Activated T-cell treated with anti-CD3 and anti-CD28 coated beads, Interleukin-2, amount 50 U/mL, for 48 hours (primary cell): ENCODE results near the gene MFF.
"Not testable (repeated sequence)": the region's sequence is repeated elsewhere in the genome, so short reads cannot be mapped to it uniquely, and the experiment has no call there.

Source experiments
- DNase-seq, 2 experiments: peaks; one replicate each; pipeline ENCODE4 v3.0.0-alpha.2; 2020

The MFF gene

DNA sequence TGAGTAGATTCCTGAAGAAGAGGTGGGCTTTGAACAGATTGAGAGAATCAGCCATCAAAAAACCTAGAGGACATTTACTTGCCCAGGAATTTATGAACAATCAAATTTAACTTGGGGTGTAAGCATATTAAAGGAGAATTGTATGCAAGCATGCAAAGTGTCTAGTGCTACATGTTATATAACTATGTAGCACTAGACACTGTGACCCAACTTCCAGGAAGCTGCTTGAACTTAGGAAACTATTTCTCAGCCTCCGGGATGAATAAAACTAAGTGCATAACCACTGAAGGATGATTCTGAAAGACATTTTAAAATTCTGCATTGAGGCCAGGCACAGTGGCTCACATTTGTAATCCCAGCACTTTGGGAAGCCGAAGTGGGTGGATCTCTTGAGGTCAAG, 12.4 kb downstream of the MFF start:
- no peak for DNase-seq

- no peak for DNase-seq
These were observed 14.1 kb downstream of the MFF start for GRCh38 chr2:227339098-227339599.

GRCh38 chr2:227340106-227340505, 15.1 kb downstream of the MFF start:
- DNase-seq: no peak

- DNase-seq: no peak
These were observed 16.5 kb downstream of the MFF start for GRCh38 chr2:227341553-227341952.

DNA sequence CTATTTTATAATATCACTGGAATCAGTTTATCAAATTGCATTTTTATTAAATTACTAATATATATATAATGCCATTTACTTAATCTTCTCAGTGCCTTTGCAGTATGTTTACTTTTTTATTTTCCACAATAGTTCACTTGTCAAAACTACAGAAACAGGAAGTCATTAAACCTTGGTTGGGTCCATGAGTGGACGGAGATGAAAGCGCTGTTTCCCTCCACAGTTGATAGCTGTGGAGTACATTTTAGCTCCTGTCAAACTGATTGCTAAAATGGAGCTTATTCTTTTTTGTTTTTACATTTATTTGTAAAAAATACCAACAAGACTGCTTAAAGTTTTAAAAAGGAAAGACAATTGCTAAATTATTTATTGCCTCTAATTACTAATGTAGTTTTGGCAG, 19.2 kb downstream of the MFF start:
- DNase-seq: no peak

DNA sequence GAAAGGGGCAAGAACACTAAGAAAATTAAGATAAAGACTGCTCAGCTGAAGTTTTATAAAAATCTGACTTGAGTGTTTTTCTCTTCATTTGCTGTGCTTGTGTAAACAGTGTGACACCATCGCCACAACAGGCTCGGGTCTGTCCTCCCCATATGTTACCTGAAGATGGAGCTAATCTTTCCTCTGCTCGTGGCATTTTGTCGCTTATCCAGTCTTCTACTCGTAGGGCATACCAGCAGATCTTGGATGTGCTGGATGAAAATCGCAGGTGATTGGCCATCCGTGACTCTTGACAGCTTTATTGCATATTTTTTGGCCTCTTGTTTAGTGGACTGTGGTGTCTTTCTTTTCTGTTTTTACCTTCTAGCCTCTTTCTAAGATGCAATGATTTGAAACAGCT, 22.1 kb downstream of the MFF start:
- no peak for DNase-seq

- no peak for DNase-seq
These were observed 23.3 kb downstream of the MFF start for GRCh38 chr2:227348324-227348723.

GRCh38 chr2:227349989-227350612, 25.1 kb downstream of the MFF start:
- DNase-seq: no peak

DNA sequence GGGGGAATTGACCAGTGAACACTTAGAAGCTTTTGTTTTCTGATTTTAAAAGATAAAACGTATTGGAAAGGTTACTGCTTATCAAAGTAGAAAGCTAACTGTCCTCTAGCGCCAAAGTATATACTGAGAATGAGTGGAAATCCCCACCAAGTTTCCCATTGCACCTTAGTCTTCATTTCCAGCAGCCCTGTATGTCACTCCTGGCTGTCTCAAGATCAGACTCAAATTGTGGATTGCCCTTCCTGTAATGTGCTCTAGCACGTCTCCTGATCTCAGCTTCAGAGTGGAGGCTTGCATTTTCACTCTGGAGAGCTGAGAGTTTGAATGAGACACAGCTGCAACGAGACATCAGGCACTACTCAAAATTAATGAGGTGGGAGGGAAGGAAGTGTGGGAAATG, 26.6 kb downstream of the MFF start:
- DNase-seq: no peak

DNA sequence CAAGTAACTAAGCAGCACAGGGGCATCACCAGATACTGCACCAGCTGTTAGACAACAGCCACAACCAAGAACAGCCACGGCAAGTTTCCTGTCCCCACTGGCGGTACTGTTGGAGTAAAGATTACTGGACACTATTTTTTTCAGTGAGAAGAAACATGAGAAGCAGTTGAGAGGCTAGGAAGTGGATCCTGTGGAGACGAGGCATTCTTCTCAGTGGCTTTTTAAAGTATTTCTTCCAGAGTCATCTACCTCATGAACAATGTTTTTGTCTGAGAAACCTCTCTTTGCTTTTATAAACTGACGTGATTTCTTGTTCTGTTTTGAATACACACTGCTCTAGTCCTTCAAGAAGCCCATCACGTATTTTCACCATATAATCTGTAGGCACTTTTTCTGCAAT, 35.3 kb downstream of the MFF start:
- no peak for DNase-seq

GRCh38 chr2:227363756-227364155, 38.7 kb downstream of the MFF start:
- DNase-seq: no peak

GRCh38 chr2:227364585-227365263, 39.7 kb downstream of the MFF start:
- not testable (repeated sequence) for DNase-seq

- no peak for DNase-seq
These were observed 40.8 kb downstream of the MFF start for GRCh38 chr2:227365833-227366232.

DNA sequence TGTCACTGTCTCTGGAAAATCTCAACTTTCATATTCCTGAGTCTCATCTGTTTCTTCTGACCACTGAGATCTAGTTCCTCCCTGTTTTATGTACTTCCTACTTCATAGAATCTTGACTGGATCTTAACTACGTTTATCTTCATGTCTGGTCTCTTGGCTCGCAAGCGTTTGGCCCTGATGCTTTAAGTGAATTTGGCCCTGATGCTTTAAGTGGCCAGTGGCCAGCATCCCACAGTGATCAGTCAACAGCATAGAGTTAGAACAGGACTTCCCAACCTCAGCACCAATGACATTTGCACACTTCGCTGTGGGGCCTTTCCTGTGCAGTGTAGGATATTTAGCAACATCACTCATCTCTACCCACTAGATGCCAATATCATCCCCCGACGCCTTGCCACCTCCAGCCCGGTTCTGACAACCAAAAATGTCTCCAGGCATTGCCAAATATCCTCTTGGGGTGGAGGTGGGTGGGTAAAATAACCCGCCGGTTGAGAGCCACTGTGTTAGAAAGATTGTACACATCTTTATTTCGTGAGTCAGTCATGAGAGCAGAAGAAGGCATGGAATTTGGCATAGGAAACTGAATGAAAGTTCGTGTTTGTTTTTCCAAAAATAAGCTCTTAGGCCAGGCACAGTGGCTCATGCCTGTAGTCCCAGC, 41.8 kb downstream of the MFF start:
- no peak for DNase-seq

GRCh38 chr2:227367427-227367795, 42.4 kb downstream of the MFF start:
- DNase-seq: no peak

DNA sequence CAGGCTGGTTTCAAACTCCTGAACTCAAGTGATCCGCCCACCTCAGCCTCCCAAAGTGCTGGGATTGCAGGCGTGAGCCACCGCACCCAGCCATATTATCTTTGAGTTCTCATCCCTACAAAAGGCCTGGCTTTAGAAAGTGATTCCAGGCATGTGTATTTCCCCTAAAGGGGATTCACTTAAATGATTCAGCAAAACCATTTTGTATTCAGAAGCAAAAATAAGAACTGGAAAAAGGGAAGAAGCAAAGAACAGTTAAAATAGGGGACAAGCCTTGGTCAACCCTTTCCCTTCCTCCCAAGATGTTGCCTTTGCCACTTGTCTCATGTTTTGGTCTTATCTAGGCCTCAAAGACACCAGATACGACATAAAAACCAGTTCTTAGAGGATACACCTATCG, 43.5 kb downstream of the MFF start:
- no peak for DNase-seq

GRCh38 chr2:227370092-227370491, 45.0 kb downstream of the MFF start:
- DNase-seq: no peak

GRCh38 chr2:227370791-227371312, 45.8 kb downstream of the MFF start:
- DNase-seq: no peak

DNA sequence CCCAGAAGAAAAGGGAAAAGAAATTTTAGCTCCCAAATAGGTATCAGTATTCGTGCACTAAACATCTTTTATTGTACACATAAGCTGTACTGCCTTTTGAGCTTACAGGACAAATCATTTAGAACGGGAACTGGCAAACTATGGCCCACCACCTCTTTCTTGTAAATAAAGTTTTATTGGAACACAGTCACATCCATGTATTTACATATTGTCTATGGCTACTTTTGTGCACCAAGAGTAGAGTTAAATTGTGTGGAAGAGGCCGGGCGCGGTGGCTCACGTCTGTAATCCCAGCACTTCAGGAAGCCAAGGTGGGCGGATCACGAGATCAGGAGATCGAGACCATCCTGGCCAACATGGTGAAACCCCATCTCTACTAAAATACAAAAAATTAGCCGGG, 48.3 kb downstream of the MFF start:
- no peak for DNase-seq

GRCh38 chr2:227374158-227374557, 49.1 kb downstream of the MFF start:
- peak; percentile 40 to 49 for DNase-seq

DNA sequence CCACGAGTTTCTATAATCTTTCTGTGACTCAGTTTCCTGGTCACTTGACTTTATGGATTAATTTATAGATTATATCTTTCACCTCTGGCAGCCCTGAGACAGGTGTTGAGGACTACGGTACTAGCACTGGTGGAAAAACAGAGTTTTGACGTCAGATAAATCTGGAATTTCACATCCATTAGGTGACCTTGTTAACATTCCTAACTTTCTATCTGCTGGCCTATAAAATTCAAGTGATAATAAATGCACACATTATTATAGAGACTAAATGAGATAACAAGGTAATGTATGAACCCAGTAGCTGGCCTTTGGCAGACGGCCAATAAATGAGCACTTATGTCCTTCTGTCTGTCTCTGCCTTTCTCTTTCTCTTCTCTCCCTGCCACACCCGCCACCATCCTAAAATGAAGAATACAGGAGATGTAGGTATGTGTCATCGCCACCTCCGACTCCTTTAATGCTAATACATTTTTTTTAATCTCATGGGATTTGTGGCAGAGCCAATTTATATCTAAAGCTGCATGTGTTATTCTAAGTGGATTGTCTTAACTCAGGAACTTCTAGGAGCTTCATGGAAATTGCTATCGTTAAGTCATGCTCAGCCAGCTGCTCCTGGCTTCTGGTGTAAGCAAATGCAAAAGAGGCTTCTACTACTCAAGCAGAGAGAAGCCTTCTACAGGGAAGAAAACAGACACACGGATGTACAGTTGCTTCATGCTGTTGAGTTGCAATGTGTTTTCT, 51.8 kb downstream of the MFF start:
- no peak for DNase-seq

GRCh38 chr2:227377467-227378351, 52.7 kb downstream of the MFF start:
- no peak for DNase-seq
